Prostate gland (tissue), 2 donors: ENCODE data around the gene CYP4V2. TPM values are rescaled to one million over a fixed set of nuclear protein-coding genes. Genes with fewer than 3 reads are reported as not detected.

Experiments
- DNase-seq: peaks from one replicate; pipeline ENCODE4 v3.0.0-alpha.2; 2019; ENCODE audit warnings: low spot score
- H3K27ac ChIP-seq, 2 donors: fragments of 200-600 bp; sonication (generic); 2 replicates each; pipeline ENCODE4 v1.5.1; 2017 to 2019
- H3K27me3 ChIP-seq: fragments of 200-600 bp; sonication (generic); replicated peaks from 2 replicates; pipeline ENCODE4 v1.5.1; 2019; ENCODE audit not compliant: insufficient read depth
- H3K36me3 ChIP-seq, 2 donors: fragments of 200-600 bp; sonication (generic); 1 replicate in 1 of 2; 2 replicates in 1 of 2; pipeline versions ENCODE4 v1.5.1 to v1.8.1; 2017 to 2019
- H3K4me1 ChIP-seq: fragments of 200-600 bp; sonication (generic); replicated peaks from 2 replicates; pipeline ENCODE4 v1.5.1; 2019
- H3K4me3 ChIP-seq, 2 donors: fragments of 200-600 bp; sonication (generic); 2 replicates each; pipeline ENCODE4 v1.5.1; 2017 to 2019
- H3K9me3 ChIP-seq: fragments of 200-600 bp; sonication (generic); 2 replicates; pipeline ENCODE4 v1.5.1; 2017
- POLR2A ChIP-seq: fragments of 450-650 bp; IDR thresholded peaks from one replicate; pipeline ENCODE4 v1.6.1; 2016; ENCODE audit warnings: antibody characterized with exemption, mild to moderate bottlenecking
- POLR2AphosphoS5 ChIP-seq: sonication (generic); formaldehyde crosslinking; IDR thresholded peaks from one replicate; pipeline ENCODE4 v1.6.1; 2017; ENCODE audit warnings: antibody characterized with exemption
- WGBS: methylation state at CpG from one replicate; pipeline ENCODE4 v1.1.5; 2018; 5-methylcytosine and 5-hydroxymethylcytosine counted together
- intact Hi-C: fragments of 100-400 bp; cut with DNase I; formaldehyde crosslinking; loops from one replicate; pipeline ENCODE4 v1.14.2; 2022
- total RNA-seq, 2 donors: library from RNA; depleted of rRNA; stranded (reverse); fragments of >200 nt; gene quantifications; one replicate each; pipeline ENCODE4 v1.1.0, GENCODE V29; 2016
- TF ChIP-seq, protein P1 (sequence below), 4 experiments: fragments of 200-600 bp in 2 of 4; fragments of 450-650 bp in 2 of 4; sonication (generic) in 2 of 4; IDR thresholded peaks; 1 replicate in 3 of 4; 2 replicates in 1 of 4; pipeline ENCODE4 v1.5.1; 2016 to 2019; ENCODE audit warnings: antibody characterized with exemption in 4 of 4, mild to moderate bottlenecking in 2 of 4, moderate library complexity in 2 of 4

The CYP4V2 gene
- total RNA-seq, 2 donors from 2014 or later = 23.5 to 40.2 TPM

DNA sequence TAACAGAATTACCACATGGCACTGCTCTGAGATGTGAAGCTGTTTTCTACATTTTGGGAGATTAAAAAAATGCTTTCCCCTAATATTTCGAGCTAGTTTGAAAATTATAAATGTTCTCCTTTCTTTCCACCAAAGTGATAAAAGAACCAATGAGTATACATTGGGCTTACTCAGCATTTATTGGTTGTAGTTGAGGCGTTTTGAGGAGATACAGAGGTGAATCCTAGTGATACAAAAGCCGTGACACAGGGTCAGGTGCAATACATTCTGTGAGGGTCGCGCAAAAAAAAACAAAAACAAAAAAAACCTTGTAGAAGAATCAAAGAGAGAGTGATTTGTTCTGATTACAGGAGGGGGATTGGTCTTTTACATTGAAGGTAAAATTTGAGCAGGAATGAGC lies 32.4 kb upstream of the CYP4V2 start:
- no peaks in the 10 kb centered on the region for H3K36me3 ChIP-seq
- H3K27ac ChIP-seq = no peak overlapping the region
- intact Hi-C loops = no loop called here
- no peak for DNase-seq
- TF ChIP-seq POLR2AphosphoS5 (no peak), POLR2A (no peak)
- TF ChIP-seq, protein P1, sequence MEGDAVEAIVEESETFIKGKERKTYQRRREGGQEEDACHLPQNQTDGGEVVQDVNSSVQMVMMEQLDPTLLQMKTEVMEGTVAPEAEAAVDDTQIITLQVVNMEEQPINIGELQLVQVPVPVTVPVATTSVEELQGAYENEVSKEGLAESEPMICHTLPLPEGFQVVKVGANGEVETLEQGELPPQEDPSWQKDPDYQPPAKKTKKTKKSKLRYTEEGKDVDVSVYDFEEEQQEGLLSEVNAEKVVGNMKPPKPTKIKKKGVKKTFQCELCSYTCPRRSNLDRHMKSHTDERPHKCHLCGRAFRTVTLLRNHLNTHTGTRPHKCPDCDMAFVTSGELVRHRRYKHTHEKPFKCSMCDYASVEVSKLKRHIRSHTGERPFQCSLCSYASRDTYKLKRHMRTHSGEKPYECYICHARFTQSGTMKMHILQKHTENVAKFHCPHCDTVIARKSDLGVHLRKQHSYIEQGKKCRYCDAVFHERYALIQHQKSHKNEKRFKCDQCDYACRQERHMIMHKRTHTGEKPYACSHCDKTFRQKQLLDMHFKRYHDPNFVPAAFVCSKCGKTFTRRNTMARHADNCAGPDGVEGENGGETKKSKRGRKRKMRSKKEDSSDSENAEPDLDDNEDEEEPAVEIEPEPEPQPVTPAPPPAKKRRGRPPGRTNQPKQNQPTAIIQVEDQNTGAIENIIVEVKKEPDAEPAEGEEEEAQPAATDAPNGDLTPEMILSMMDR (IDR thresholded peaks at IDR 0.05) = no peak
- no peaks in the 10 kb centered on the region for H3K27me3 ChIP-seq
- H3K9me3 ChIP-seq = no peaks in the 10 kb centered on the region
- no peak overlapping the region for H3K4me3 ChIP-seq
- H3K4me1 ChIP-seq = no peaks in the 10 kb centered on the region
- WGBS = 87% methylated on average over 5 of the region's 5 CpGs

DNA sequence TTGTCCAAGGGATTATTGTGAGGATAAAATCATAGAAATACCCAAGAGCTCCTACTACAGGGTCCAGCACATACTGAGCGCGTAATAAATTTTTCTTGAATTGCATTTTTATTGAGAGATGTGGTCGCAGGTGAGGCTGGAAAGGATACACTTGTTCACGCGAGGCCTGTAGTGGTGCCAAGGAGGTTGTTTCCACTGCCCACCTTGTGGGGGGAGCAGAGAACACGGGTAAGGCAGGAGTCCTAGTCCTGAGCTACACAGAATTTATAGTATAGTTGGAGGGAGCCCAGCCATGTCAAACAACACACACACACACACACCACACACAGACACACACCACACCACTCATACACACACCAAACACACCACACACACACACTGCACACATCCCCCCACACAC lies 31.8 kb upstream of the CYP4V2 start:
- Histone ChIP-seq H3K36me3 (no peaks in the 10 kb centered on the region), H3K4me1 (no peaks in the 10 kb centered on the region)
- WGBS = 66% methylated on average over 6 of the region's 6 CpGs

DNA sequence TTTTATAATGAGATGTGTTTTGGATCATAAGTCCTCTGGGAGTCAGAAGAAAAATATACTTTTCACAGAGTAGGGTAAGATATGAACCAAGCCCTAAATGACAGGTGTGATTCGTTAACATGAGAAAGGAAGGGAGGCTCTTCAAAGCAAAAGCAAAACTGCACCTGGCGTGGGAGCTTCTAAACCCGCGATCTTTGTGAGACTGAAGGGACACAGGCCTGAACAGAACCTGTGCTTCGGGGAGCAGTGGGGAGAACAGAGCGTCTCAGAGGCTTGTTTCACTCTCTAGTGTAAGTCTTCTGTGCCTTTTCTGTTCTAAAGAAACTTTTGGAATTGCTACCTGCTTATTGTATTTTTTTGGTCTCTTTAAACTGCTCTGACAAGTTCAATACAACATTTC lies 30.2 kb upstream of the CYP4V2 start:
- no peak for DNase-seq
- H3K4me1 ChIP-seq = no peaks in the 10 kb centered on the region
- TF ChIP-seq POLR2A = no peak
- no peak for TF ChIP-seq POLR2AphosphoS5
- TF ChIP-seq, protein P1 (IDR thresholded peaks at IDR 0.05) = no peak
- 42% methylated on average over 6 of the region's 6 CpGs for WGBS
- H3K27me3 ChIP-seq = no peaks in the 10 kb centered on the region
- no peaks in the 10 kb centered on the region for H3K36me3 ChIP-seq
- H3K27ac ChIP-seq = no peak overlapping the region
- H3K4me3 ChIP-seq = no peak overlapping the region
- intact Hi-C loops = no loop called here
- no peaks in the 10 kb centered on the region for H3K9me3 ChIP-seq

More for the DNA sequence above, 31.8 kb upstream of the CYP4V2 start:
- Histone ChIP-seq H3K4me3 (no peak overlapping the region), H3K27ac (no peak overlapping the region), H3K27me3 (no peaks in the 10 kb centered on the region), H3K9me3 (no peaks in the 10 kb centered on the region)
- TF ChIP-seq, protein P1 (IDR thresholded peaks at IDR 0.05) = no peak
- TF ChIP-seq POLR2A = no peak
- no peak for TF ChIP-seq POLR2AphosphoS5
- intact Hi-C loops = no loop called here
- DNase-seq = no peak

DNA sequence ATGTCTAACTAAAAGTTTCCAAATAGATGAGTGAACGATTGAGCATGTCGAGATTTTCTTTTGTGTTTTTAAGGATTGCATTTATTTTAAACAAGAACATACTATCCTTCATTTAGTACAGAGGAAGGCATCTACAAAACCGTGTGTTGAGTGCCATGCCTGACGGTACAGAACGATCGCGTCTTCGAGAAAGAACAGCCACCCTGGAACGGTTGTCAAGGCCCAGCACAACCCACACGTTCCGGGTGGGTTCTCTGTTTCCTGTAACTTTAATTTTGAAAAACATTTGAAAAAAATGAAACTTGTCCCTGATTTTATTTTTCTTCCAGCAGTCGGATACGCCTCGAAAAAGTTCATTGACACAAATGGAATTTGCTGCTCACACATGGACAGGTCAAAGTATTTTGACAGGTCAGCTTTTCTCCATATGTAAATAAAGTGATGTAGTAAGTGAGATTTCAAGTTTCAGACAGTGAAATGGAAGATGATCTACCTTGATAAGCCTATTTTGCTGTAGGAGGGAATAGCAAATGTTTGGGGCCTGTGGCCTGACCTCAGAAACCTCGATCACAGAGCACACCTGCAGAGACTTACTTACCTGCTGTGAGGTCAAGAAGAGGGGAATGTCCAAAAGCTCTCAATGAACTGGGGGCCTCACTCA lies 24.4 kb upstream of the CYP4V2 start:
- Histone ChIP-seq H3K4me3 (no peak overlapping the region), H3K27me3 (no peaks in the 10 kb centered on the region), H3K27ac (no peak overlapping the region), H3K36me3 (no peaks in the 10 kb centered on the region), H3K9me3 (no peaks in the 10 kb centered on the region), H3K4me1 (no peaks in the 10 kb centered on the region)
- TF ChIP-seq POLR2A (no peak), POLR2AphosphoS5 (no peak)
- TF ChIP-seq, protein P1 (IDR thresholded peaks at IDR 0.05) = no peak
- DNase-seq = no peak
- 89% methylated on average over 15 of the region's 15 CpGs for WGBS
- intact Hi-C loops = no loop called here

DNA sequence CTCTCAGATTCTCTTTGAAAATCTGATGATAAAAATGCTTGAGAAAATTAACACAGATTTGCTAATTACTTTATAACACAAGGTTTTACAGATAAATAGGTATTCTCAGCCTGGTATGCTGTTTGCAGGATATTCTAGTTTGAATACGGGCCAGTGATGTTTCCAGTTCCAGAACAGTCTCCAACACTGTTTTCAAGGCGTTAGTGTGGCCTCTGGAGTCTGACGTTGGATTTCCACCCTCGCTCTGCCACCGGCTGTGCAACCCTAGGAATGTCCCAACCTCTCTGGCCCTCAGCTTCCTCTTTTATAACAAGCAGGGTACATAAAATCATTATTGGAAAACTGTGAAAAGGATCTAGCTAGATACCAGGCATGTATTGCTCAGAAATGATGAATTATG lies 23.8 kb upstream of the CYP4V2 start:
- H3K36me3 ChIP-seq = no peaks in the 10 kb centered on the region
- TF ChIP-seq, protein P1 (IDR thresholded peaks at IDR 0.05) = no peak
- no peak overlapping the region for H3K27ac ChIP-seq
- intact Hi-C loops = no loop called here
- H3K27me3 ChIP-seq = no peaks in the 10 kb centered on the region
- 89% methylated on average over 5 of the region's 5 CpGs for WGBS
- H3K4me3 ChIP-seq = no peak overlapping the region
- no peaks in the 10 kb centered on the region for H3K9me3 ChIP-seq
- no peak for DNase-seq
- H3K4me1 ChIP-seq = no peaks in the 10 kb centered on the region
